HCT116 (cell line): ENCODE data around the gene PPP2R5D. TPM values are rescaled to one million over a fixed set of nuclear protein-coding genes. Genes with fewer than 3 reads are reported as not detected.

Experiments
- ATAC-seq: fragments of 200-7000 bp; cut with Tn5 transposase; 2 replicates; pipeline ENCODE4 v1.9.1; 2020; ENCODE audit warnings: mild to moderate bottlenecking, moderate library complexity
- BruUV-seq: library from RNA; stranded (reverse); fragments of 400-500 nt; replicated peaks from 2 replicates; lab custom pipeline; 2021; lab: Mats Ljungman, UMichigan
- CTCF ChIA-PET: fragments of 300-600 bp; sonication (Branson Sonifier 250); formaldehyde crosslinking; loops from one replicate; lab custom pipeline; 2021; ENCODE audit warnings: antibody characterized with exemption; lab: Charles Lee
- POLR2A ChIA-PET: fragments of 300-600, 350-600 bp; sonication (Branson Sonifier 250); formaldehyde crosslinking; loops from one replicate; lab custom pipeline; 2021; ENCODE audit warnings: antibody characterized with exemption; lab: Charles Lee
- RAD21 ChIA-PET, 2 experiments: fragments of 300-600 bp; sonication (Branson Sonifier 250); formaldehyde crosslinking; loops; one replicate each; lab custom pipeline; 2023; ENCODE audit warnings: low total read pairs in 2 of 2; ENCODE audit not compliant: uncharacterized antibody in 2 of 2, unreplicated experiment in 2 of 2, low non-redundant PET in 1 of 2; lab: Charles Lee
- DNase-seq: peaks from one replicate; pipeline ENCODE4 v3.0.0-alpha.2; 2010; ENCODE audit warnings: low read depth, low spot score
- H2AFZ ChIP-seq: fragments of 200-600 bp; shearing (Covaris generic), sonication (generic); 2 replicates; pipeline ENCODE4 v1.6.1; 2017; ENCODE audit warnings: low read depth, mixed run types, mixed read lengths, antibody characterized with exemption, low read length; ENCODE audit not compliant: poor library complexity, severe bottlenecking
- H3K27ac ChIP-seq: 2 replicates; pipeline ENCODE4 v1.5.1; 2012; ENCODE audit warnings: low read depth, low read length
- H3K27me3 ChIP-seq: fragments of 200-600 bp; sonication (generic); 2 replicates; pipeline ENCODE4 v1.6.1; 2016; ENCODE audit warnings: mixed run types, low read length, mixed read lengths; ENCODE audit not compliant: insufficient read depth
- H3K36me3 ChIP-seq, 2 experiments: fragments of 200-500 bp in 1 of 2; fragments of 200-600 bp in 1 of 2; sonication (Bioruptor generic) in 1 of 2; sonication (generic) in 1 of 2; 2 replicates each; pipeline versions ENCODE4 v1.5.1 to v1.6.1; 2014 to 2016; ENCODE audit warnings: low read length in 2 of 2, inconsistent platforms in 1 of 2, mixed read lengths in 1 of 2, mixed run types in 1 of 2; ENCODE audit not compliant: insufficient read depth in 2 of 2, control insufficient read depth in 1 of 2
- H3K4me1 ChIP-seq, 2 experiments: fragments of 200-600 bp in 1 of 2; sonication (generic) in 1 of 2; 2 replicates each; pipeline versions ENCODE4 v1.5.1 to v1.6.1; 2012 to 2017; ENCODE audit warnings: low read length in 2 of 2, inconsistent platforms in 1 of 2, mild to moderate bottlenecking in 1 of 2, mixed read lengths in 1 of 2, mixed run types in 1 of 2, moderate library complexity in 1 of 2; ENCODE audit not compliant: insufficient read depth in 2 of 2, control insufficient read depth in 1 of 2
- H3K4me2 ChIP-seq: fragments of 200-600 bp; sonication (generic); 2 replicates; pipeline ENCODE4 v1.6.1; 2017; ENCODE audit warnings: mixed run types, low read length, mixed read lengths
- H3K4me3 ChIP-seq, 2 experiments: fragments of 200-600 bp in 1 of 2; sonication (generic) in 1 of 2; replicated peaks in 1 of 2; 2 replicates each; pipeline ENCODE4 v1.5.1; 2011 to 2016; ENCODE audit warnings: low read length in 2 of 2, control low read depth in 1 of 2, low read depth in 1 of 2, mild to moderate bottlenecking in 1 of 2, mixed read lengths in 1 of 2, mixed run types in 1 of 2
- H3K79me2 ChIP-seq: fragments of 200-600 bp; sonication (generic); 2 replicates; pipeline ENCODE4 v1.6.1; 2017; ENCODE audit warnings: mild to moderate bottlenecking, mixed run types, low read length, moderate library complexity, mixed read lengths; ENCODE audit not compliant: insufficient read depth
- H3K9ac ChIP-seq: fragments of 200-600 bp; sonication (generic); 2 replicates; pipeline ENCODE4 v1.6.1; 2016; ENCODE audit warnings: low read length, mixed read lengths
- H3K9me2 ChIP-seq: fragments of 200-600 bp; sonication (generic), shearing (Covaris generic); 2 replicates; pipeline ENCODE4 v1.6.1; 2017; ENCODE audit warnings: mixed run types, mild to moderate bottlenecking, moderate library complexity; ENCODE audit not compliant: insufficient read depth
- H3K9me3 ChIP-seq, 2 experiments: fragments of 200-500 bp in 1 of 2; fragments of 200-600 bp in 1 of 2; sonication (Bioruptor generic) in 1 of 2; sonication (generic) in 1 of 2; 2 replicates each; pipeline ENCODE4 v1.6.1; 2014 to 2017; ENCODE audit warnings: low read length in 2 of 2, mixed read lengths in 2 of 2, inconsistent platforms in 1 of 2, low read depth in 1 of 2, mild to moderate bottlenecking in 1 of 2, mixed run types in 1 of 2, moderate library complexity in 1 of 2; ENCODE audit not compliant: control insufficient read depth in 1 of 2, insufficient read depth in 1 of 2
- H4K20me1 ChIP-seq: fragments of 200-600 bp; sonication (generic), shearing (Covaris generic); 2 replicates; pipeline ENCODE4 v1.6.1; 2017; ENCODE audit warnings: mixed run types, mild to moderate bottlenecking, moderate library complexity; ENCODE audit not compliant: insufficient read depth
- CBX3 ChIP-seq: IDR thresholded peaks from 2 replicates; pipeline ENCODE4 v1.6.1; 2012; ENCODE audit warnings: low read depth
- CEBPB ChIP-seq: IDR thresholded peaks from 2 replicates; pipeline ENCODE4 v1.6.1; 2012; ENCODE audit warnings: low read depth
- ELF1 ChIP-seq: IDR thresholded peaks from 2 replicates; pipeline ENCODE4 v1.6.1; 2012; ENCODE audit warnings: low read depth, borderline replicate concordance
- EZH2 ChIP-seq: fragments of 200-600 bp; sonication (generic); IDR thresholded peaks from 2 replicates; pipeline ENCODE4 v1.6.1; 2017; ENCODE audit warnings: antibody characterized with exemption, mixed run types
- JUND ChIP-seq: IDR thresholded peaks from 2 replicates; pipeline ENCODE4 v1.6.1; 2012
- POLR2A ChIP-seq: IDR thresholded peaks from 2 replicates; pipeline ENCODE4 v1.7.0; 2011; ENCODE audit warnings: borderline replicate concordance; ENCODE audit not compliant: insufficient read depth, insufficient read length; ENCODE audit errors: extremely low read depth
- POLR2AphosphoS5 ChIP-seq: IDR thresholded peaks from 2 replicates; pipeline ENCODE4 v1.6.1; 2011; ENCODE audit warnings: mild to moderate bottlenecking, low read depth, low read length, moderate library complexity
- RAD21 ChIP-seq: IDR thresholded peaks from 2 replicates; pipeline ENCODE4 v1.6.1; 2012; ENCODE audit warnings: low read depth, mild to moderate bottlenecking
- SIN3A ChIP-seq: IDR thresholded peaks from 2 replicates; pipeline ENCODE4 v1.6.1; 2012; ENCODE audit warnings: low read depth
- SP1 ChIP-seq: IDR thresholded peaks from 2 replicates; pipeline ENCODE4 v1.6.1; 2012; ENCODE audit warnings: low read depth
- TCF7L2 ChIP-seq: IDR thresholded peaks from 2 replicates; pipeline ENCODE4 v1.7.0; 2011; ENCODE audit warnings: borderline replicate concordance, inconsistent platforms; ENCODE audit not compliant: insufficient read depth, insufficient read length; ENCODE audit errors: extremely low read depth
- intact Hi-C: fragments of 100-400 bp; cut with micrococcal nuclease; formaldehyde crosslinking; loops from 2 replicates; pipeline ENCODE4 v1.10.0; 2022
- total RNA-seq: library from RNA; stranded (reverse); gene quantifications from one replicate; pipeline ENCODE4 v1.2.1, GENCODE V29; 2021; ENCODE audit not compliant: unreplicated experiment
- TF ChIP-seq, protein P1 (sequence below): IDR thresholded peaks from 2 replicates; pipeline ENCODE4 v1.6.1; 2012
- TF ChIP-seq, protein P2 (sequence below): IDR thresholded peaks from 2 replicates; pipeline ENCODE4 v1.6.1; 2012; ENCODE audit warnings: low read depth

Gene PPP2R5D
- total RNA-seq, 1 experiment from 2014 or later: 49.6 TPM

DNA sequence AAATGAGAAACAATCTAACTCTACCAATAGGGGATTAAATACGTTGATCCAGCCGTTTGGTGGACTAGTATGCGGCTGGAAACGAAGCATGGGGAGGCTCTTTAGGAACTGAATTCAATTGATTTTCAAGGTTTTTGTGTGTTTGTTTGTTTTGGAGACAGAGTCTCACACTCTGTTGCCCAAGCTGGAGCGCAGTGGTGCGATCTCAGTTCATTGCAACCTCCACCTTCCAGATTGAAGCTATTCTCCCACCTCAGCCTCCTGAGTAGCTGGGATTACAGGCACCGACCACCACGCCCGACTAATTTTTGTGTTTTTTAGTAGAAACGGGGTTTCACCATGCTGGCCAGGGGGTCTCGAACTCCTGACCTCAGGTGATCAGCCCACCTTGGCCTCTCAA lies 48.0 kb upstream of the PPP2R5D start:
- H4K20me1 ChIP-seq: no peaks in the 10 kb centered on the region
- no TSS peak for BruUV-seq
- RAD21 ChIA-PET: no interaction called here
- H2AFZ ChIP-seq: no peak overlapping the region
- intact Hi-C loops: no loop called here
- TF ChIP-seq SIN3A (no peak), RAD21 (no peak), CEBPB (no peak), POLR2A (no peak), JUND (no peak), CBX3 (no peak), ELF1 (no peak), POLR2AphosphoS5 (no peak), EZH2 (no peak), TCF7L2 (no peak), SP1 (no peak)
- TF ChIP-seq, protein P1, sequence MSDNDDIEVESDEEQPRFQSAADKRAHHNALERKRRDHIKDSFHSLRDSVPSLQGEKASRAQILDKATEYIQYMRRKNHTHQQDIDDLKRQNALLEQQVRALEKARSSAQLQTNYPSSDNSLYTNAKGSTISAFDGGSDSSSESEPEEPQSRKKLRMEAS: no peak
- TF ChIP-seq, protein P2, sequence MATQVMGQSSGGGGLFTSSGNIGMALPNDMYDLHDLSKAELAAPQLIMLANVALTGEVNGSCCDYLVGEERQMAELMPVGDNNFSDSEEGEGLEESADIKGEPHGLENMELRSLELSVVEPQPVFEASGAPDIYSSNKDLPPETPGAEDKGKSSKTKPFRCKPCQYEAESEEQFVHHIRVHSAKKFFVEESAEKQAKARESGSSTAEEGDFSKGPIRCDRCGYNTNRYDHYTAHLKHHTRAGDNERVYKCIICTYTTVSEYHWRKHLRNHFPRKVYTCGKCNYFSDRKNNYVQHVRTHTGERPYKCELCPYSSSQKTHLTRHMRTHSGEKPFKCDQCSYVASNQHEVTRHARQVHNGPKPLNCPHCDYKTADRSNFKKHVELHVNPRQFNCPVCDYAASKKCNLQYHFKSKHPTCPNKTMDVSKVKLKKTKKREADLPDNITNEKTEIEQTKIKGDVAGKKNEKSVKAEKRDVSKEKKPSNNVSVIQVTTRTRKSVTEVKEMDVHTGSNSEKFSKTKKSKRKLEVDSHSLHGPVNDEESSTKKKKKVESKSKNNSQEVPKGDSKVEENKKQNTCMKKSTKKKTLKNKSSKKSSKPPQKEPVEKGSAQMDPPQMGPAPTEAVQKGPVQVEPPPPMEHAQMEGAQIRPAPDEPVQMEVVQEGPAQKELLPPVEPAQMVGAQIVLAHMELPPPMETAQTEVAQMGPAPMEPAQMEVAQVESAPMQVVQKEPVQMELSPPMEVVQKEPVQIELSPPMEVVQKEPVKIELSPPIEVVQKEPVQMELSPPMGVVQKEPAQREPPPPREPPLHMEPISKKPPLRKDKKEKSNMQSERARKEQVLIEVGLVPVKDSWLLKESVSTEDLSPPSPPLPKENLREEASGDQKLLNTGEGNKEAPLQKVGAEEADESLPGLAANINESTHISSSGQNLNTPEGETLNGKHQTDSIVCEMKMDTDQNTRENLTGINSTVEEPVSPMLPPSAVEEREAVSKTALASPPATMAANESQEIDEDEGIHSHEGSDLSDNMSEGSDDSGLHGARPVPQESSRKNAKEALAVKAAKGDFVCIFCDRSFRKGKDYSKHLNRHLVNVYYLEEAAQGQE: no peak
- H3K79me2 ChIP-seq: peaks cover 30% of the 10 kb centered on the region
- H3K4me2 ChIP-seq: no peak overlapping the region
- no peaks in the 10 kb centered on the region for H3K9me3 ChIP-seq
- DNase-seq (no peak), ATAC-seq (no peak)
- no peak overlapping the region for H3K4me3 ChIP-seq
- H3K4me1 ChIP-seq: no peaks in the 10 kb centered on the region
- H3K9ac ChIP-seq: no peak overlapping the region
- CTCF ChIA-PET: no interaction called here
- peaks cover 25 to 31% of the 10 kb centered on the region in 2 experiments; a peak in 3 of 4 replicates for H3K36me3 ChIP-seq
- POLR2A ChIA-PET: no interaction called here
- no peaks in the 10 kb centered on the region for H3K27me3 ChIP-seq
- no peak overlapping the region for H3K27ac ChIP-seq
- H3K9me2 ChIP-seq: no peaks in the 10 kb centered on the region
